GM21737 (cell line): Measurements from ENCODE around the gene ANTXR2.
A peak's percentile ranks its signal among the peaks of the same experiment; 100 is the strongest.
"Not testable (repeated sequence)": the region's sequence is repeated elsewhere in the genome, so short reads cannot be mapped to it uniquely, and the experiment has no call there.

Source experiments
- ATAC-seq: cut with Tn5 transposase; IDR thresholded peaks from one replicate; pipeline ENCODE4 v1.9.1; 2021; ENCODE audit warnings: mild to moderate bottlenecking, moderate library complexity; ENCODE audit not compliant: unreplicated experiment

The ANTXR2 gene

DNA sequence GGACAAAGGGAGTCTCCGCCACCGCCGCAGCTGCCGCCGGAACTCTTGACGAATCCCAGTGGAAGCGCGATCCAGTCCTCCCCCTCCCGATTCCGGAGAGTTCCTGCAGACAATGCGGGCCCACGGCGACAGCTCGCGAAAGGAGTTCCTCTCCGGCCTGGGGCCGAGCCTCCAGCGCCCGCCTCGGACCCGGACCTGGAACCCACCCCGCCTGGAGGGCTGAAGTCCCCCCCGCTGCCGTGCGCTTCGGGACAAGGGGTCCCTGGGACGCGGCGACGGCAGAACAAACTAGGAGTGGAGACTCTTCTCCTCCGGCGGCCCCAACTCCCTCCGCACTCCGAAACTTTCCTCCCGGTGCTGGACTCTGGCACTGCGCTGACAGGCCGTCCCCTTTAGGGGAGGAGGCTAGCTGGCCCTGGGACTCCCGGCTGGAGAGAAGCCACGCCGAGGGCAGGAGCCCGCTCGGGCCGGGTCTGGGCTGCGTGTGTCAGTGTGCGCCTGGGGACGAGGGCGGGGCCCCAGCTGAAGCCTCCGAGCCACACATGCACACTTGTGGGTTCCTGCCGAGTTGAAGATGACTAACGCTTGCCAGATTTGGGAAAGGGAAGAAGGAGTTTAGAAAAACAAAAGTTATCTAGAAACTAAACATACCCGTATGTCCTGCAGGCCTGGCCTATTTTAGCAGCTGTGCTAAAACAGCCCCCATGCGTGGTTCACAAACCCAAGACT, at the start of gene ANTXR2:
TSS of gene ANTXR2 (minus strand) at position 486 of the 729 bp plus-strand sequence. CDS start 669 bp downstream, outside the sequence.
- peak; percentile 74 for ATAC-seq

DNA sequence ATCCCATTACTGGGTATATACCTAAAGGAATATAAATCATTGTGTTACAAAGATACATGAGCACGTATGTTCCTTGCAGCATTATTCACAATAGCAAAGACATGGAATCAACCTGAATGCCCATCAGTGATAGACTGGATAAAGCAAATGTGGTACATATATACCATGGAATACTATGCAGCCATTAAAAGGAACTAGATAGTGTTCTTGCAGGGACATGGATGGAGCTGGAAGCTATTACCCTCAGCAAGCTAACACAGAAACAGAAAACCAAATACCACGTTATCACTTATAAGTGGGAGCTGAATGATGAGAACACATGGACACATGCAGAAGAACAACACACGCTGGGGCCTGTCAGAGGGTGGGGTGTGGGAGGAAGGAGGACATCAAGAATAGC, 48.8 kb upstream of the ANTXR2 start:
- not testable (repeated sequence) for ATAC-seq

DNA sequence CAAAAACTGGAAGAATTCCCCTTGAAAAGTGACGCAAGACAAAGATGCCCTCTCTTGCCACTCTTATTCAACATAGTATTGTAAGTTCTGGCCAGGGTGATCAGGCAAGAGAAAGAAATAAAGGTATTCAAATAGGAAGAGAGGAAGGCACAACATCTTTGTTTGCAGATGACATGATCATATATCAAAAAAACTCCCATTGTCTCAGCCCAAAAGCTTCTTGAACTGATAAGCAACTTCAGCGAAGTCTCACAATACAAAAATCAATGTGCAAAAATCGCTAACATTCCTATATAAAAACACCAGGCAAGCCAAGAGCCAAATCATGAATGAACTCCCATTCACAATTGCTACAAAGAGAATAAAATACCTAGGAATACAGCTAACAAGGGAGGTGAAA, 46.6 kb upstream of the ANTXR2 start:
- not testable (repeated sequence) for ATAC-seq

DNA sequence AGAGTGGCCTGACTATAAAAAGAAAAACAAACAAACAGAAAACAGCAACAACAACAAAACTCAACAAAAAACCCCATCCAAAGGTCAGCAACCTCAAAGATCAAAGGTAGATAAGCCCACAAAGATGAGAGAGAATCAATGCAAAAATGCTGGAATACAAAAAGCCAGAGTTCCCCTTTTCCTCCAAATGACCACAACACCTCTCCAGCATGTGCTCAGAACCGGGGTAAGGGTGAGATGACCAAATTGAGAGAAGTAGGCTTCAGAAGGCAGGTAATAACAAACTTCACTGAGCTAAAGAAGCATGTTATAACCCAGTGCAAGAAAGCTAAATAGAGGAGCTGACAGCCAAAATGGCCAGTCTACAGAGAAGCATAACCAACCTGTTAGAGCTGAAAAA, 43.5 kb upstream of the ANTXR2 start:
- ATAC-seq, result no peak

DNA sequence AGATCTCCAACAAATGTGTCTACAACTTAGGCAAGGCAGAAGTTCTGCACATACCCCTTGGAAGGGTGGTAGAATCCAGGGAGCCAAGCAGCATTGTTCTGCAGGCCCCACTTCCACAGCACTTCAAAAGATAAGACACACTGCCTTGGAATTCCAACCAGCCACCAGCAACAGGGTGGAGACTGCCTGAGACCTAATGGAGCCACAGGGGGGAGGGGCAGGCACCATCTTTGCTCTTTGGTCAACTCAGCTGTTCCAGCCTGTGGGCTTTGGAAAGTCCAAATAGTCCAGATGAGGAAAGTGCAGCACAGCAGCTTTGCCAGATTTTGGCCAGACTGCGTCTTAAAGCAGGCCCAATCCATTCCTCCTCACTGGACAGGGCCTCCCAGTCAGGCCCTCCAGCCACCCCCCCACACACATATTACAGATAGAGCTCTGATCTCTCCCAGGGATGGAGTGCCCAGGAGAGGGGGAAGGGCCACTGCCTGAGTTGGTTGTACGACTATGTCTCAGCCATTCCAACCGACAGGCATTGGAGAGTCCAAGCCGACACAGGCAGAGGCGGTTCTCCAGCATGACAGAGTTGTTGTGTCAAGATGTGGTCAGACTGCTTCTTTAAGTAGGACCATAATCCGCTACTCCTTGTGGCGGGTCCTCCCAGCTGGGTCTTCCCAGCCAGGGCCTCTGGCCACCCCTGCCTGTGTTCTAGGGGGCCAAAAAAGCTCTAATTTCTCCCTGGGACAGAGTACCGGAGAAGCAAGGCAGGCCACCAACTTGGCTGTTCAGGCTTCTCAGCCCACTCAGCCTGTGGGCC, 42.5 kb upstream of the ANTXR2 start:
- ATAC-seq, result no peak

DNA sequence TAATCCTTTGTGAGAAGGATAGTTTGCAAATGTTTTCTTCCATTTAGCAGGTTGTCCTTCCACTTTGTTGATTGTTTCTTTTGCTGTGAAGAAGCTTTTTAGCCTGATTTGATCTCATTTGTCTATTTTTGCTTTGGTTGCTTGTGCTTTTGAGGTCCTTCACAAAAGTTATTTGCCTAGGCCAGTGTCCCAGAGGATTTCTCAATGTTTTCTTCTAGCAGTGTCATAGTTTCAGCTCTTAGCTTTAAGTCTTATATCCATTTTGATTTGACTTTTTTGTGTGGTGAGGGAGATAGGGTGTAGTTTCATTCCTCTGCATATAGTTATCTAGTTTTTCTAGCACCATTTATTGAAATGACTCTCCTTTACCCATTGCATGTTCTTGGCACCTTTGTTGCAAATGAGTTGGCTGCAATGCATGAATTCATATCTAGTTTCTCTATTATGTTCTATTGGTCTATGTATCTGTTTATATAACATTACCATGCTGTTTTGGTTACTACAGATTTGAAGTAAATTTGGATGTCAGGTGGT, 41.8 kb upstream of the ANTXR2 start:
- ATAC-seq, result no peak

DNA sequence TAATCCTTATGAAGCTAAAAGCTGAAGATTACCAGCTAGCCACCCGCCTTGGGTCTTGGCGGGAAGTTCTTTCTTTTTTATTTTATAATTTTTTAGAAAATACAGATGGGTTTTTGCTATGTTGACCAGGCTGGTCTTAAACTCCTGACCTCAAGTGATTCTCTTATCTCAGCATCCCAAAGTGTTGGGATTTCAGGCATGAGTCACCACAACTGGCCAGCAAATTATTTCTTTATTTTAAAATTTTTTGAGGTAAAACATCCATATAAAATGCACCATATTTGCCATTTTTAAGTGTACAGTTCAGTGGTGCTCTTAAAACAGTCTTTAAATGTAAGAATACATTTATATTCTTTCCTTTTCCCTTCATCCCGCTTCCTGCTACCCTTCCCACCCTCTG, 40.6 kb upstream of the ANTXR2 start:
- no peak for ATAC-seq

DNA sequence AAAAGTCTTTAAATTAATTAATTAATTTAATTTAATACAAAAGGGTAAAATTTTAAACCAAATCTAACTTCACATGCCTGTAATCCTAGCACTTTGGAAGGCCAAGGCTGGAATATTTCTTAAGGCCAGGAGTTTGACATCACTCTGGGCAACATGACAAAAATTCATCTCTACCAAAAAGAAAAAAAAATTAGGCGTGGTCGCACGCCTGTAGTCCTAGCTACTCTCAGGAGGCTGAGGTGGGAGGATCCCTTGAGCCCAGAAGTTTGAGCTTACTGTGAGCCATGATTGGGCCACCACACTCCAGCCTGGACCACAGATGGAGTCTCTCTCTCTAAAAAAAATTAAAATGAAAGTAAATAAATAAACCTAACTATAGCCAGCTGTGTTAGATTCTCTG, 39.2 kb upstream of the ANTXR2 start:
- no peak for ATAC-seq

DNA sequence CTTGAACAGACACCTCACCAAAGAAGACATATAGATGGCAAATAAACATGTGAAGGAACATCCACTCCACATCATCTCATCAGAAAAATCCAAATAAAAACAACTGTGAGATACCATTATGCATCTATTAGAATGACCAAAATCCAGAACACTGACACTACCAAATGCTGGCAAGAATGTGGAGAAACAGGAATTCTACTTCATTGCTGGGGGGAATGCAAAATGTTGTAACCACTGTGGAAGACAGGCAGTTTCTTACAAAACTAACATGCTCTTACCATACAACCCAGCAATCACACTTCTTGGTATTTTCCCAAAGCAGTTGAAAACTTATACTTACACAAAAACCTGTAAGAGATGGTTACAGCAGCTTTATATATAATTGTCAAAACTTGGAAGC, 38.2 kb upstream of the ANTXR2 start:
- ATAC-seq, result no peak

DNA sequence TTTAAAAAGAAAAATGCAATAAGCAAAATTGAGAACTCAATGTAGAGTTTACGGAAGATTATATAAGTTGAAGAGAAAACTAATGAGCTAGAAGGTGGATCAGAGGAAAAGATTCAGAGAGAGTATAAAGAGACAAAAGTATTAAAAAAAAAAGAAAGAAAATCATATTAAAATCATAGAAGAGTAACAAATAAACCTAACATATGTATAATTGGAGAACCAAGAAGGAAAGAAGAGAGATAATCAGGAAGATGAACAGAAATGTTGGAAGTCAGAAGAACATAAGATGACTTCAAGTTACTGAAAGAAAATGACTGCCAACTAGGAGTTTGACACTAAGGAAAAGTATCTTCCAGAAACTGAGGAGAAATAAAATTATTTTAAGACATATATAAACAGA, 34.3 kb upstream of the ANTXR2 start:
- no peak for ATAC-seq

DNA sequence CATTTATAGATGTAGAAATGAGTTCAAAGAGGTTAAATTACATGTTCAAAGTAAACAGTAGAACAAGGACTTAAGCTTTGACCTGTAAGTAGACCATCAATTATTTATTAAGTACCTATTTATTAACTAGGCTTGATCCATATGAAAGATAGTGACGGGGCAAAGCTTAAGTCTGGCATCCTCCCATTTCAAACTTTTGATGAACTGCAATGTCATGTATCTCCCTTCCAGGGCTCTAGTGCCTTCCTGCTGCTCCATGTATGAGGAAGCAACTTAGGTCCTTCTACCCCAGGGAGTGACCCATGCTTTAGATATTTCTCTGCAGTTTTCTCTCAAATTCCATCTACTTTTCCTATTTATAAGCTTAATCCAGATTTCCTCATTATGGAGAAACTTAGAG, 31.9 kb upstream of the ANTXR2 start:
- ATAC-seq, result no peak

DNA sequence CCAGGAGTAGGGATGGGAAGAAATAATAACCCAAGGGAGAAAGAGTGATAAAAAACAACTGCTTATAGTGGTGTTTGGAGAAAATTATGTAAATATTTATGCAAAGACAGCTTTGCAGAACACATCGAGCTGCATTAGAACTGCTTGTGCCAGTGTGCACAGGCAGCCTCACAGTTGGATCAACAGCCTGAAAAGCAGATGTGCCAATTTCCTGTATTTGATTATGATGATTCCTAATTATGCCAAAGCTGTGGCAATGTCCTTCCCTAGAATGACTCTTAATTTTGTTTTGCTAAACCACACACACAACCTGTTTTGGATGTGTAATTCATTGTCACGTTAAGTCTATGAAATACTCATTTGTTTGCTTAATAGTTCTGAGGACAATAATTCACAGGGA, 30.6 kb upstream of the ANTXR2 start:
- ATAC-seq, result no peak

DNA sequence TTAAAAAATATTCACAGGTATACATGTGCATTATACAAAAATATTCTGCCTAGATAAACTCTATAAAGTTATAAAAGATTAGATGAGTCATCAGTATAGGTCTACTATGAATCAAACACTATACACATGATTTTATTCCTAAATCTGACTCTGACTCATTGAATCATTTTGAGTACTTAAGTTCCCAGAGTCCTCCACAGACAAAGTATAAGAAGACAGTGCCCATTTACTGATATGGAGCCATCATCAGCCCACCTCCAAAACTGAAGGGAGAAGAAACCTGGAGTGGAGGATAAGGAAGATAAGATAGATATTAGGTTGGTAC, 28.7 kb upstream of the ANTXR2 start:
- no peak for ATAC-seq

DNA sequence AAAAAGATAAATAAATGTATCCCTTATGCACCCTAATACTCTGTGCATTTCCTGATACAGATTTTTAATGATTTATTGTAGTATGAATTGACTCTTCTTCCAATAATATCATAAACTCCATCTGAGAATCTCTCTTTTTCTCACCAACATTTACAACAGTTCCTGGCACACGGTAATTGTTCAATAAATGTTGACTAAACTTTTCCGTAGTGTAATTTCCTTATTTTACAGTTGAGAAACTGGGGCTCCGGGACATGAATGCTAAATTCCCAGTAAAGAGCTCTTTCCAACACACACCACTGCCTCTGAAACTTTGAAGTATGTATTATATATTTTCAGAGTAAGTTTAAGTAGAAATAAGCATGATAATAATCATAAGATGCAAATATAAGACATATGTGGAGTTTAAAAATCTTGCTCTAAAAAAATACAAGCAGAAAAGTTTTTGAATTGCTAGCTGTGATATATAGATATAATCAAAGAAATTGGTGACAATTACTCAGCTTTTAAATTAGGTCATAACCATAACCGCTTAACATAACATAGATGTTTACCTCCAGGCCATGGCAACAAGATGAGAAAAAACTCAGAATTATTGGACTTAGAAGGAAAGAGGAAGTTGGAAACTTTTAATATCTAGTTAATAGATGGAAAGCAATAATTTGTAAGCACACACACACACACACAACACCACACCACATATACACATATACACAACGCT, 28.2 kb upstream of the ANTXR2 start:
- no peak for ATAC-seq

DNA sequence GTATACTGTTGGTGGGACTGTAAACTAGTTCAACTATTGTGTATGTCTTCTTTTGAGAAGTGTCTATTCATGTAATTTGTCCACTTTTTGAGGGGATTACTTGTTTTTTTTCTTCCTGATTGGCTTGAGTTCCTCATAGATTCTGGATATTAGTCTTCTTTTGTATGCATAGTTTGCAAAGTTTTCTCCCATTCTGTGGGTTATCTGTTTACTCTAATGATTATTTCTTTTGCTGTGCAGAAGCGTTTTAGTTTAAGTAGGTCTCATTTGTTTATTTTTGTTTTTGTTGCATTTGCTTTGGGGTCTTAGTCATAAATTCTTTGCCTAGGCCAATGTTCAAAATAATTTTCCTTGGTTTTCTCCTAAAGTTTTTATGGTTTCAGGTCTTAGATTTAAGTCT, 26.6 kb upstream of the ANTXR2 start:
- no peak for ATAC-seq

DNA sequence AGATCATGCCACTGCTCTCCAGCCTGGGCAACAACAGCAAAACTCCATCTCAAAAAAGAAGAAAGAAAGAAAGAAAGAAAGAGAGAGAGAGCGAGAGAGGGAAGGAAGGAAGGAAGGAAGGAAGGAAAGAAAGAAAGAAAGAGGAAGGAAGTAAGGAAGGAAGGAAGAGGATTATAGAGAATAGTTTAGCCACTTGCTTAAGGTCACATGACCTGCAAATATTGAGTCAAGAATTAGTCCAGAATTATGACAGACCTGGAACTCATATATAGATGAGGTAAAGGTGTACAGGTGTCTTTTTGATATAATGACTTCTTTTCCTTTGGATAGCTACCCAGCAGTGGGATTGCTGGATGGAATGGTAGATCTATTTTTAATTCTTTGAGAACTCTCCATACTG, 25.6 kb upstream of the ANTXR2 start:
- no peak for ATAC-seq

DNA sequence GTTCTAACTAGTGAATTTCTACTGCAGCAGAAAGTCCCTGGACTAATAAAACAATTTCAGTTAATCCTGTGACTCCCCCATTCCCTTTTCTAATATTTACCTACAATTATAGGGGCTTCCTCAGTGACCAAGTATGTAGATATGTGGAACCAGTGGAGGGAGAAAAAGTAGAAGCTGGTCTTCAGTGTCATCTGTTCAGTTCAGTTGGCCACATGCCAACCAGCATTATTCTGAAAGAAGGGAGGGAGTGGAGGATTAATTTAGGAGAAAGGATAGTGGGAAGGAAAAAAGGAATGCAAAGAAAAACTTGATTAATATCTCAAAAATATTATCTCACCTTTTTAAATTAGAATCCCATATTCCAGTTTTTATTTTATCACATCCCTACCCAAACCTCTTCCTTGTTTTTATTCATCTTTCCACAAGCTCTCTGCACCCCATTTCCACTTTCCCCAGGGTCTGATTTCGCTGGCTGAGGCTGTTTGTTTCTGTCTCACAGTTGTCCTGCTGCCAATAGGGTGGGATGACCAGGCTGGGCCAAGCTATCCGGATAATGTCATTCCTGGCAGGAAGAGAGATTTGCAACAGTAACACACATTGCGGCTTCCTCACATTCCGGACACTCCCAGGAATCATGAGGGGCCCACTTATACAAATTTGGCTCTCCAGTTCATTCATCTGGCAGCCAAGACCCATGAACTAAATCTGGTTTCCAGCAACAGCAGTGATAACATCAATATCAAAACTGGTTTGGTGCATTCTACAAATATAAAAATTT, 24.6 kb upstream of the ANTXR2 start:
- ATAC-seq, result no peak

DNA sequence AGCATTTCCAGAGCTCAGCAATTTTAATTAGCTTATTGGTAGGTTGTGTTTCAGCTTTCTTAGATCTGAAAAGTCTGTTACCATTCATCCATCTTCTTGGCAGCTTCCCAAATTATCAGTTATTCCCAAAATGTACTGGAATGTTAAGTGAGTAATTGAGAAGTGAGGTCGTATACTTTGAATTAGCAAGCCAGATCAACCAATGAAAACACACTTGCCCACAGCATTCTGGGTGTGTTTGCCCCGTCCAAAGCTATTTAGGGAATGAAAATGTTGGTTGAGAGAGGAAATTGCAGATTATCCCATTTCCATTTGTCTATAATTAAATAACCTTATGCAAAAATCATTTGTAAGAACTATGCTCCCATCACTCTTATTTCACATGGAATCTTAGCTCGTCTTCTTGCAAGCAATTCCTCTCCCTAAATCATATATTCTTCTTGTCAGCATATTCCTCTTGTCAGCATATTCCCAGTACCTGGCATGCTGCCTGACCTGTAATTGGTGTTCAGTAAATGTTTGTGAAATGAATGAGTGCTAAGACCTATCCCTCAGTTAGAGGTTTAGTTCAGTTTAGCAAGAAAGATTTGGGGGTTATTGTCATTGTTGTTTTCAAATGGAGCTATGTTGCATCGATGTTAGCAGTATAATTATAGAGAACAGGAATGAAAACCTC, 23.3 kb upstream of the ANTXR2 start:
- no peak for ATAC-seq

DNA sequence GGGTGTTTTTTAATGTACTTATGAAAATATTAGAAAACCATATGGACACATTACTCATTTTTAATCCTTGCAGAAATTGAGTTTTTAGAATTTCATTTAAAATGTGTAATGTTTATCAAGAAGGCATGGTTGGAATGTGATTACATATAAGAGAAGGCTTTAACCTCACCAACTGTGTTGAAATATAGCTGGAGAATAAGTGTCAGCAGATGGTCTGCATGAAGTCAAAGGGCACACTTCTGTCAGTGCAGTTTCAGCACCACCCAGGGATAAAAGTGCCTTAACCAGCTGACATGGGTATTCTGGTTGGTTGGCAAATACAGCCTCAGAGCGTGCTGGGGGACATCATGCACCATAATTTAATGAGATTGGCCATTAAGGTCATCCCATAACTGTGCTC, 21.2 kb upstream of the ANTXR2 start:
- ATAC-seq, result no peak

DNA sequence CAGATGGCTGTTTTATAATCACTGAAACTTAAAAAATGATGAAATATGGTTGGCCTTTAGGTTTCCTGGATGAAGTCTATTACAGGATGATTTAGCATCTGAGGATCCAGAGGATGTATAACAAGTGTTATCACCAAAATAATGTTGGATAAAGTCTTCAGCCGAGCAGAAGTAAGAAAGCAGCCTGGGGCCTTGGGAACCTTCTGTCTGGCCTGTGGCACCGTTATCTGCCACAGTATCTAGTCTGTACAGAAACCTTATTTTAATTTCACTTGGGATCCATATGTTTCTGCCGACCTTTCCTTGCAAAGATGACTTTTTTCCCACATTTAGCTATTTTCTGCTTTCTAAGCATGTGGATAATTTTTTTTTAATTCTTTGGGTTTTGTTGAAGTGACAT, 20.5 kb upstream of the ANTXR2 start:
- ATAC-seq, result no peak
